H9 (cell line): ENCODE results near the gene DDX59. TPM values are rescaled to one million over a fixed set of nuclear protein-coding genes. Genes with fewer than 3 reads are reported as not detected.
A peak's percentile ranks its signal among the peaks of the same experiment; 100 is the strongest.

Experiments used
- DNase-seq: peaks from one replicate; pipeline ENCODE4 v3.0.0-alpha.2; 2017
- H2AFZ ChIP-seq: one replicate; pipeline ENCODE4 v1.6.1; 2013; ENCODE audit warnings: mild to moderate bottlenecking, low read length, control low read depth, moderate library complexity
- H2AK5ac ChIP-seq: 2 replicates; pipeline ENCODE4 v1.6.1; 2013; ENCODE audit warnings: low read length, control low read depth, mixed read lengths; ENCODE audit not compliant: insufficient read length
- H2BK120ac ChIP-seq: one replicate; pipeline ENCODE4 v1.6.1; 2013; ENCODE audit warnings: low read depth, mild to moderate bottlenecking, low read length, control low read depth, inconsistent platforms; ENCODE audit not compliant: poor library complexity, severe bottlenecking
- H2BK12ac ChIP-seq: 2 replicates; pipeline ENCODE4 v1.6.1; 2013; ENCODE audit warnings: low read length, control low read depth, mixed read lengths, low read depth; ENCODE audit not compliant: insufficient read length
- H2BK15ac ChIP-seq: 2 replicates; pipeline ENCODE4 v1.6.1; 2013; ENCODE audit warnings: low read depth, low read length, control low read depth
- H2BK20ac ChIP-seq: one replicate; pipeline ENCODE4 v1.6.1; 2013; ENCODE audit warnings: low read depth, mild to moderate bottlenecking, low read length, control low read depth, inconsistent platforms; ENCODE audit not compliant: poor library complexity, severe bottlenecking
- H2BK5ac ChIP-seq: 2 replicates; pipeline ENCODE4 v1.6.1; 2013; ENCODE audit warnings: low read length, control low read depth, mixed read lengths; ENCODE audit not compliant: insufficient read length
- H3K14ac ChIP-seq: 2 replicates; pipeline ENCODE4 v1.6.1; 2013; ENCODE audit warnings: low read length, control low read depth; ENCODE audit not compliant: insufficient read depth
- H3K18ac ChIP-seq: 2 replicates; pipeline ENCODE4 v1.6.1; 2013; ENCODE audit warnings: low read depth, mild to moderate bottlenecking, mixed read lengths, low read length, control low read depth; ENCODE audit not compliant: insufficient read length
- H3K23ac ChIP-seq: 2 replicates; pipeline ENCODE4 v1.6.1; 2013; ENCODE audit warnings: low read length, control low read depth, mixed read lengths, low read depth; ENCODE audit not compliant: insufficient read length
- H3K23me2 ChIP-seq: 2 replicates; pipeline ENCODE4 v1.6.1; 2013; ENCODE audit warnings: low read depth, mild to moderate bottlenecking, mixed read lengths, low read length, control low read depth; ENCODE audit not compliant: insufficient read length, poor library complexity, severe bottlenecking
- H3K27ac ChIP-seq: 2 replicates; pipeline ENCODE4 v1.5.1; 2013; ENCODE audit warnings: low read length, control low read depth, mixed read lengths, low read depth; ENCODE audit not compliant: insufficient read length
- H3K27me3 ChIP-seq: 2 replicates; pipeline ENCODE4 v1.6.1; 2013; ENCODE audit warnings: low read length, control low read depth, inconsistent platforms; ENCODE audit not compliant: insufficient read depth
- H3K4ac ChIP-seq: 2 replicates; pipeline ENCODE4 v1.6.1; 2013; ENCODE audit warnings: low read depth, mild to moderate bottlenecking, control low read depth, inconsistent platforms, low read length, moderate library complexity
- H3K4me1 ChIP-seq: 2 replicates; pipeline ENCODE4 v1.6.1; 2013; ENCODE audit warnings: low read length, control low read depth, inconsistent platforms; ENCODE audit not compliant: insufficient read depth
- H3K4me2 ChIP-seq: 2 replicates; pipeline ENCODE4 v1.6.1; 2013; ENCODE audit warnings: low read length, control low read depth, mixed read lengths; ENCODE audit not compliant: insufficient read length, insufficient read depth
- H3K56ac ChIP-seq: 2 replicates; pipeline ENCODE4 v1.6.1; 2013; ENCODE audit warnings: low read depth, mild to moderate bottlenecking, mixed read lengths, low read length, control low read depth; ENCODE audit not compliant: insufficient read length
- H3K79me1 ChIP-seq: 2 replicates; pipeline ENCODE4 v1.6.1; 2013; ENCODE audit warnings: low read depth, mild to moderate bottlenecking, moderate library complexity, low read length, control low read depth, inconsistent platforms; ENCODE audit not compliant: insufficient read depth, poor library complexity, severe bottlenecking
- H3K79me2 ChIP-seq: 2 replicates; pipeline ENCODE4 v1.6.1; 2013; ENCODE audit warnings: low read length, control low read depth, inconsistent platforms; ENCODE audit not compliant: insufficient read depth
- H3K9ac ChIP-seq: 2 replicates; pipeline ENCODE4 v1.6.1; 2013; ENCODE audit warnings: low read length, control low read depth, mixed read lengths; ENCODE audit not compliant: insufficient read length; ENCODE audit errors: extremely low read depth
- H3K9me3 ChIP-seq: one replicate; pipeline ENCODE4 v1.6.1; 2013; ENCODE audit warnings: low read depth, low read length, inconsistent platforms; ENCODE audit not compliant: control insufficient read depth
- H3T11ph ChIP-seq: one replicate; pipeline ENCODE4 v1.6.1; 2013; ENCODE audit warnings: mild to moderate bottlenecking, low read length, control low read depth, inconsistent platforms
- H4K20me1 ChIP-seq: one replicate; pipeline ENCODE4 v1.6.1; 2013; ENCODE audit not compliant: control insufficient read depth, insufficient read length, insufficient read depth
- H4K5ac ChIP-seq: 2 replicates; pipeline ENCODE4 v1.6.1; 2013; ENCODE audit warnings: low read depth, mild to moderate bottlenecking, mixed read lengths, low read length, control low read depth; ENCODE audit not compliant: insufficient read length
- H4K8ac ChIP-seq: replicated peaks from 2 replicates; pipeline ENCODE4 v1.6.1; 2013; ENCODE audit warnings: low read length, control low read depth, mixed read lengths, low read depth; ENCODE audit not compliant: insufficient read length
- H4K91ac ChIP-seq: 2 replicates; pipeline ENCODE4 v1.6.1; 2013; ENCODE audit warnings: low read depth, mild to moderate bottlenecking, moderate library complexity, mixed read lengths, low read length, control low read depth; ENCODE audit not compliant: insufficient read length
- H3K27ac Mint-ChIP-seq, 3 experiments: 2 replicates in 2 of 3; 3 replicates in 1 of 3; pipeline ENCODE4 v1.8.0; 2020 to 2021; ENCODE audit warnings: mixed read lengths in 3 of 3, mild to moderate bottlenecking in 1 of 3, moderate library complexity in 1 of 3
- H3K27me3 Mint-ChIP-seq: 2 replicates; pipeline ENCODE4 v1.8.0; 2021; ENCODE audit warnings: low read depth, mild to moderate bottlenecking, moderate library complexity, mixed read lengths
- H3K36me3 Mint-ChIP-seq, 3 experiments: 2 replicates in 2 of 3; 3 replicates in 1 of 3; pipeline ENCODE4 v1.8.0; 2020 to 2021; ENCODE audit warnings: low read depth in 3 of 3, mixed read lengths in 3 of 3; ENCODE audit not compliant: insufficient read depth in 1 of 3
- H3K4me1 Mint-ChIP-seq, 2 experiments: 2 replicates each; pipeline ENCODE4 v1.8.0; 2020; ENCODE audit warnings: mixed read lengths in 2 of 2
- H3K4me3 Mint-ChIP-seq, 2 experiments: 2 replicates in 1 of 2; 3 replicates in 1 of 2; pipeline ENCODE4 v1.8.0; 2020 to 2021; ENCODE audit warnings: mild to moderate bottlenecking in 2 of 2, mixed read lengths in 2 of 2, moderate library complexity in 1 of 2
- H3K9me3 Mint-ChIP-seq, 2 experiments: 2 replicates in 1 of 2; 3 replicates in 1 of 2; pipeline ENCODE4 v1.8.0; 2020; ENCODE audit warnings: mild to moderate bottlenecking in 2 of 2, mixed read lengths in 2 of 2, moderate library complexity in 1 of 2
- WGBS: extraction: QIAGEN DNeasy Blood & Tissue Kit; methylation state at CpG from one replicate; pipeline ENCODE4 v1.1.7; 2013; ENCODE audit warnings: missing lambda C conversion rate, low lambda C conversion rate, mixed read lengths; ENCODE audit not compliant: insufficient read length; ENCODE audit errors: extremely low coverage; 5-methylcytosine and 5-hydroxymethylcytosine counted together
- total RNA-seq: library from RNA; stranded (reverse); gene quantifications from 2 replicates; pipeline ENCODE4 v1.2.1, GENCODE V29; 2021
- TF ChIP-seq, protein P1 (sequence below): fragments of 200-600 bp; sonication (generic); conservative IDR thresholded peaks from 3 replicates; pipeline ENCODE4 v1.8.0; 2021; ENCODE audit warnings: antibody characterized with exemption, mild to moderate bottlenecking

Gene DDX59
- total RNA-seq, 1 experiment from 2014 or later, result 14.0 TPM

DNA sequence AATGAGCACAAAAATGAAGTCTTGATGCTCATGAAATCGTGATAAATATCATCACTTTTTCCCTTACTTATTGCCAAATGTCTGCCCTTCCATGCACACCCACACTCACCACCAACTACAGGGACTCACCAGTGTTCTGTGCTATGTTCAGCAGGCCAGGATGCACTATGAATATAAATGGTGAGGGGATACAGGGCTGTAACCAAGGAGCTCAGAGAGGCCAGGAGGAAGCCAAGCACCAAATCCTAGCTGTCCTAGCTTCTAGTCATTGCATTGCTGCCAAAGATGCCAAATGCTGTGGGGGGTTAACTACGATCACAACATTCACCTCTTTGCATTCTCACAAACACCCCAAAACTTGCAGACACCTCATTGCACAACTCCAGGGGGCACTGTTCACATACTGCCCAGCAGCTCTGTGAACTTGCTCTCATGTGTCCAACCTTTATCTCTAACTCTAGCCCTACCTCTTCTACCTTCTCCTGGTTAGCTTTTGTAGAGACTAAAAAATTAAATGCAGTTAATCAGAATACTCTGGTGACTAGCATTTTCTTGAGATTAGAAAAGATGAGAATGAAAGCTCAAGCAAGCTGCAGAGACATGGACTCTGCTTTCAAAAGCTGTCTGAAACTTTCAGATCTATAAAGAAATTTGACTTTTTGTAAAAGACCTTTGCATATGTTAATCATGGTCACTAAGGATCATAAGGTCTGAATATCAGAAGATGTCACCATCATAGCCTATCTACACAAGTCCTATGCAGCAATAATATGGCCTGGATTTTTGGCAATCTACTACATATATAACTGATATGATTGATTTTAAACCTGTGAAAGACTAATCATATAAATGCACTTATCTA lies 35.2 kb downstream of the DDX59 start:
- H2BK120ac ChIP-seq, result no peak overlapping the region
- no peak overlapping the region for H3K14ac ChIP-seq
- no peaks in the 10 kb centered on the region for H3K27me3 ChIP-seq
- no peaks in the 10 kb centered on the region for H3K36me3 Mint-ChIP-seq
- H3K79me2 ChIP-seq, result no peaks in the 10 kb centered on the region
- no peak overlapping the region for H4K8ac ChIP-seq
- no peaks in the 10 kb centered on the region for H3K9me3 ChIP-seq
- H2BK15ac ChIP-seq, result no peak overlapping the region
- H3K27ac Mint-ChIP-seq, result no peak overlapping the region
- no peak overlapping the region for H2BK20ac ChIP-seq
- no peak for DNase-seq
- H3K4ac ChIP-seq, result no peak overlapping the region
- no peaks in the 10 kb centered on the region for H4K20me1 ChIP-seq
- H3K27me3 Mint-ChIP-seq, result no peaks in the 10 kb centered on the region
- no peak overlapping the region for H2BK5ac ChIP-seq
- no peak overlapping the region for H4K5ac ChIP-seq
- peaks cover 6 to 15% of the 10 kb centered on the region in 2 experiments for H3K4me1 Mint-ChIP-seq
- H3K9me3 Mint-ChIP-seq, result no peaks in the 10 kb centered on the region
- H3K79me1 ChIP-seq, result no peaks in the 10 kb centered on the region
- WGBS, result no CpG with 5 or more reads among the region's 2 CpGs
- H3K18ac ChIP-seq, result no peak overlapping the region
- no peak overlapping the region for H3T11ph ChIP-seq
- peaks cover 6% of the 10 kb centered on the region for H3K4me1 ChIP-seq
- no peak overlapping the region for H2AK5ac ChIP-seq
- H3K4me2 ChIP-seq, result no peak overlapping the region
- H4K91ac ChIP-seq, result no peak overlapping the region
- H3K27ac ChIP-seq, result no peak overlapping the region
- TF ChIP-seq, protein P1, sequence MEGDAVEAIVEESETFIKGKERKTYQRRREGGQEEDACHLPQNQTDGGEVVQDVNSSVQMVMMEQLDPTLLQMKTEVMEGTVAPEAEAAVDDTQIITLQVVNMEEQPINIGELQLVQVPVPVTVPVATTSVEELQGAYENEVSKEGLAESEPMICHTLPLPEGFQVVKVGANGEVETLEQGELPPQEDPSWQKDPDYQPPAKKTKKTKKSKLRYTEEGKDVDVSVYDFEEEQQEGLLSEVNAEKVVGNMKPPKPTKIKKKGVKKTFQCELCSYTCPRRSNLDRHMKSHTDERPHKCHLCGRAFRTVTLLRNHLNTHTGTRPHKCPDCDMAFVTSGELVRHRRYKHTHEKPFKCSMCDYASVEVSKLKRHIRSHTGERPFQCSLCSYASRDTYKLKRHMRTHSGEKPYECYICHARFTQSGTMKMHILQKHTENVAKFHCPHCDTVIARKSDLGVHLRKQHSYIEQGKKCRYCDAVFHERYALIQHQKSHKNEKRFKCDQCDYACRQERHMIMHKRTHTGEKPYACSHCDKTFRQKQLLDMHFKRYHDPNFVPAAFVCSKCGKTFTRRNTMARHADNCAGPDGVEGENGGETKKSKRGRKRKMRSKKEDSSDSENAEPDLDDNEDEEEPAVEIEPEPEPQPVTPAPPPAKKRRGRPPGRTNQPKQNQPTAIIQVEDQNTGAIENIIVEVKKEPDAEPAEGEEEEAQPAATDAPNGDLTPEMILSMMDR, result peak; percentile 53
- H3K9ac ChIP-seq, result no peak overlapping the region
- H3K23me2 ChIP-seq, result no peaks in the 10 kb centered on the region
- no peak overlapping the region for H3K56ac ChIP-seq
- no peak overlapping the region for H3K4me3 Mint-ChIP-seq
- no peak overlapping the region for H2AFZ ChIP-seq
- no peak overlapping the region for H3K23ac ChIP-seq
- no peak overlapping the region for H2BK12ac ChIP-seq
